ENCODE results near the gene RGS14.
"Not testable (repeated sequence)": the region's sequence is repeated elsewhere in the genome, so short reads cannot be mapped to it uniquely, and the experiment has no call there.

Gene RGS14

DNA sequence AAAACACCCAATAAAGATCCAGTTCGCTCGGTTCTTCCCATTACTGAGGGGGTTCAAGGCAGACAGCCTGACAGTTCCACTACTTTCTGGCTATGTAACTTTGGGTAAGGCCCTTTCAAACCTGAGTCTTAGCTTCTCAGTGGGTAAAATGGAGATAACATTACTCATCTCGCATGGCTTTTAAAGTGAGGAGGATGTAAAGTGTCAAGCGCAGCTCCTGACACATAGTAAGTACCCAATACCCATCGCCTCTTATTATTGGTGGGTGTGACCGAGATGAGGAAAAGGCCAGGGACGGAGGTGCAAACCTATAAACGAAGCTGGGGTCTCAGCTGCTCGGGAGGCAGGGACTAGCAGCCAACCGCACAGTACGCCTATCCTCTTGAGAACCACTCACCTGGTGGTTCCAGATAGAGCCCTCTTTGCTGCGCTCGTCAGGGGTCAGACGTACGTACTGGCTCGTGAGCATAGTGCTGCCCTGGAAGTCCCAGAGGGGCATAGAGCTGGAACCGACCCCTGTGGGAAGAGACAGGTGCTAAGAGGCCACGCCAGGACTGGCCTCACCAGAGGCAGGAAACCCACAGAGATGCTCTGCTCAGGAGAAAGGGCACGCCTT is 6.8 kb upstream of the RGS14 start:
- no peak for DNase-seq

DNA sequence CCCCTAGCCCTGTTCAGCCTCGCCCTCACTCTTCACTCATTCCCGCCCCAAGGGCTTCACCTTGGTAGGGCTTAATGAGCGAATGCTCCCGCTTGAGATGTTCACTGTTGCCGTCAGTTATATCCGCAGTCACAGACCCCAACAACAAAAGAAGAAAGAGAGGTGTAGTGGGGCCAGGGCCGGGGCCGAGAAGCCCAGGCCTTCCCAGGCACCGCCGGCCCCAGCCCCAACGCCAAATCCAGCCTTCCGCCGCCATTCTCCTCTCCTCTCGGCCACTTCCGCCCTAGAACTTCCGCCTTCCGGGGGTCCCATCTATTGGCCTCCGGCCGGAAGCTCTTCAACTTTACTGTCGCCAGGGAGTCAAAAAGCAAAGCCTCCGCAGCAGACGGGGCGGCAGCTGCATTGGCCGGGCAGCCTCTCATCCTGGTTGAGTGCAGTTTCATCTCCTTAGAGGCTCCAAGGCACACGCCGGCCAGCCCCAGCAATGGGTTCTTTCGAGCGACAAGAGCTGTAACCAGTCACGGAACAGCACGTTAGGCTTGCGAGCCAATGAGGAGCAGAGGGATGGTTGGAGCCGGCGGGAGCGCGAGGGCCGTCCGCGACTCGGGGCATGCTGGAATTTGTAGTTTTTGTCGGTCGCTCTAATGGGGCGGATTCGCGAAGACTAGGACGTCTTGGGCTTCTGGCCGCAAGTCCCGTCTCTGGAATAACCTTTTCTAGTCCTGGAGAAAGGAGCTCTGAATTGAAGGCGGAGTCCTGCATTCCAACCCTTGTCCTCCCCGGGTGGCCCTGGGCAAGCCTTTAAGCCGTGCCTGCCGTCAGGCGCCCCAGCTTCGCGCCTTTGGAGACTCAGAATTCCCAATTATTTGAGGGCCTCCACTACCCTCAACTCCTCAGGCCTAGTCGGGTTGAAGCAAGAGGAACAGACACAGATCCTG is 6.1 kb upstream of the RGS14 start, which contains the start of gene LMAN2:
TSS of gene LMAN2 (minus strand) at position 277 of the 938 bp plus-strand sequence. CDS start at position 256, 21 bp downstream.
- DNase-seq, result peak; percentile 95

DNA sequence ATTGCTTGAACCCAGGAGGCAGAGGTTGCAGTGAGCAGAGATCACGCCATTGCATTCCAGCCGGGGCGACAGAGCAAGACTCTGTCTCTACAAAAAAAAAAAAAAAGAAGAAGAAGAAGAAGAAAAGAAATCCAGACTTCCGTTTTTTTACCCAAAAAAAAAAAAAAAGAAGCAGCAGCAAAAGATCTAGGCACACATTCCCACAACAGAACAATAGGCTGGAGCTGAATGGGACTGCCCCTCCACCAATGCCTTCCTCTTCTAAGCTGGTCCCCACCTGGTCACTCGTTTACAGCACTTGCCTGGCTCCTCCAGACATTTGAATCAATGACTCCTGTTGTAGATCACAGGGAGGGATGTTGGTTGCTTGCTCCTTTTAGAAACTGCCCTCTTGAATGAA is 4.6 kb upstream of the RGS14 start:
- DNase-seq, result no peak

DNA sequence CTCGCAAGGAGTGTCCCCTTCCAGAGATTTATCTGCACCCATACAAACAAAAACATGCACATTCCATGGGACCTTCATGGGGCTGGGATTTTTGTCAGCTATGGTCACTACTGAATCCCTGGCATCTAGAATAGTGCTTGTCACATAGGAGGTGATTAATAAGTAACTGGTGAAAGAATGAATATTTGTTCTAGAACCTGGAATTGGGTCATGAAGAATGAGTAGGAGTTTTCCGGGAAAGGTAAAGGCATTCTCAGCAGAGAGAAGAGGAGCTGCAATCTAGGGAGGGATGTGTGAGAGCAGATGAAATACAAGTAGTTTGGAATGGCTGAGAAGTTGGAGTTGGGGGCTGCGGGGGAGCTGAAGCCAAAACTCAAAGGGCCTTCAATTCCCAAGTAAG is 3.5 kb upstream of the RGS14 start:
- DNase-seq, result no peak

DNA sequence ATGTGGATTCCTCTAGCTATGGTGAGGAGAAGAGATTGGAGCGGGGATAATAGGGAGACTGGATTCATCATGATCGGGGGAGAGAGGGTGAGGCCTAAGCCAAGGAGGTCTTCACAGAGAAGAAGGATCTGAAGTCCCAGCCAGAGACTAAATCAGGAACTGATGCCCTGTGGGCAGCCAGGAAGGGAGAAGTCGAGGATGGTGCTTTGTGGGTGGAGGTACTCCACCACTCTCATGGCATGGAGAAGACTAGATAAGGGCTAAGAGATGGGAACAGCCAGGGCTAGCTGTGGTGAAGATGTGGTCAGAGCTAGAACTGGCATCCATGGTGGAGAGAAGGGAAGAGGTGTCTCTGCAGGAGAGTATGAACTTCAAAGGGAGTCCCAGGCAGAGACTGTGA is 3.0 kb upstream of the RGS14 start:
- no peak for DNase-seq

DNA sequence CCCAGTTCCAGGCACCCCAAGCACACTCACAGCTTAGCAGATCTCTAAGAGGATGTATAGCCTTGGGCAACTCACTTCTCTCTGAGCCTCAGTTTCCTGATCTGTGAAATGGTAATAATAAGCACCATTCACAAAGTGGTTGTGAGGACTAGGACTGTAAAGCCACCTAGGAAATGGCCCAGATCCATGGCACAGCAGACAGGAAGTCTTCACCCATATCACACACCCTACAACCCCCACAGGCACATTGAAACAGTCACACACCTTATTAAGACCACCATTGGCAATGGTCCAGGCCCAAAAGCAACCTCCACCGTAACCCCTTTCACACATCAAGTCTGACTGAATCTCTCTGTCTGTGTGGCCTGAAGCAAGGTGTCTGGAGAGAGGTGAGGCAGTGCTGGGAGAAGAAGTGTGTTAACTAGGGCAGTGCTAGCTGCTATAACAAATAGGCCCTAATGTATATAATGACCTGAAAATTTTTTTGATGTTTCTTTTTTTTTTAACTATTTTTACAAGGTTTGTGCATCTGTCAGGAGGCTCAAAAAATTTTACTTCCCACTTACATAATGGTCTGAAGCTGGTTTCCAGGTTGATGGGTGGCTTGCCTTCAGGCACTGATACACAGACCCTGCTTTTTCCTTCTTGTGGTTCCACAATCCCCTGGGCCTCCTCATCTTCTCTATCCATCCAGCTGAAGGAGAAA is 2.4 kb upstream of the RGS14 start:
- DNase-seq, result no peak

DNA sequence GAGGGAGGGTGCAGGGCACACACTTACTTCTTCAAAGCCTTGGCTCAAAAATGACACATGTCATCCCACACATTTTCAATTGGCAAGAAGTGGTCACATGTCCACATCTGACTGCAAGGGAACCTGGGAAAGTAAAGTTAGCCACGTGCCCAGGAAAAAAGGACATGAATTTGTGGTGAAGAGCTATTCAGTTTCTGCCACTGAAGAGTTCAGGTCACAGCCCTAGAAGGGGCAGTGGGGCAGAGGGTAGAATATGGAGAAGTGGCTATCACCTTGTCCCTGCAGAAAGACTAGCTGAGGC is 1.9 kb upstream of the RGS14 start:
- DNase-seq, result no peak

DNA sequence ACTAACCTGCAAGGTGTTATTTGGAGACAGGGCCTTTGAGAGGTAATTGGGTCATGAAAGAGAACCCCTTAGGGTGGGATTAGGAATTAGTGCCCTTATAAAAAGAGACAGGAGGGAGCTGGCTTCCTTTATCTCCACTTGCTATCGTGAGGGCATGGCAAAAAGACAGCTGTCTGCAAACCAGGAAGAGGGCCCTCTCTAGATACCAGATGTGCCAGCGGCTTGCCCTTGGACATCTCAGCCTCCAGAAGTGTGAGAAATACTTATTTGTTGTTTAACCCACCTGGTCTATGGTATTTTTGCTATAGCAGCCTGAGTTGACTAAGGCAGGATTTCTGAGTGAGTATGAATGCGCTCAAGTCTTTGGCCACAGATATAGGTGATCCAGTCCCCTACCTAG is 978 bp upstream of the RGS14 start:
- DNase-seq, result no peak

DNA sequence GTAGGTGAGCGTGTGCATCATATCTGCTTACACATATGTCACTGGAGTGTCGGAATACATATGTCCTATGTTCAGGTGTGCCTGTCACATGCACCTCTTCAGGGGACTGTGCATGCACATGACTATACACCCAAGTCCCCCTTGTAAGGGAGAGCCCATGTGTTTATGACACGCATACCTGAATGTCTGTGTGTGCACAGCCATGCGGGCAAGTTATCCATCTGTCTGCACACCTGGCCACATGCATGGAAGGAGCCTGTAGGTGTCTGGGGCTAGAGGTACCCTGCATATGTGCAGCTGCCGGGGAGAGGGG is 622 bp upstream of the RGS14 start:
- DNase-seq, result no peak

DNA sequence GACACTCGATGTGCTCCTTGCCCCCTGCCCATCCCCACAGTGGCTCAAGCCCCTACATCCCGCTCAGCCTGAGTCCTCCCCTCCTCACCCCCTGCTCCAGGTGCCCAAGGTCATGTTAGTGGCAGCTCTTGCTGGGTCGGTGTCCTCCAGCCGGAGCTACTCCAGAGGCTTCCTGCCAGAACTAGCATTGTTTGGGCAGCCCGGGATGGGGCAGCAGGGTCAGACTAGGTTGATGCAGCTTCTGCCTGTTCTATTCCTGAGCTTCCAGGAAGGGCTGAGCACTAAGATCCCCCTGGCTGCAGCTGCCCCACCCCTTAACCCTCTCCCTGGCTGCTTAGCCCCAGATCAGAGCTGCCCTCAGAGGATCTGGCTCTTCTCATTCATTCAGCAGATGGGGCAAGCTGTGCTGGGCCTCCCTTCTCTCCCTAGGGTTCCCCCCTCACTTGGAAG is 671 bp downstream of the RGS14 start:
- DNase-seq, result no peak

DNA sequence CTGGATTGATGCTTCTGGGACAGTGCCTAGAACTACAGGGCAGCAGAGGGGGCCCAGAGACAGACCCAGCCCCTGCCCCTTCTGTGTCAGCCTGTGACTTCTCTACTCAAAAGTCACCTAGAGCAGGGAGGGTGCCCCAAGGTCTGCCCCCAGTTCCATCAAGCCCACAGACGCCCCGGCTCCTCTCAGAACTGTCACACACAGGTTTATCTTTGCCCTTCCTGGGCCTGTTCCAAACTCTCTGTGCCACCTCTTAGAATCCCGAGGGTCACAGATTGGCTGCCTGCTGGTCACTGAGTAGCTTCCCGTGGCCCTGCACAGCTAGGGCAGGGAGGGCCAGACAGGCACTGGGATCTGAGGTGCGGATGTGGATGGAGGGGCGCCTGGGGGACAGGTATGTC is 1.7 kb downstream of the RGS14 start:
- DNase-seq, result no peak

DNA sequence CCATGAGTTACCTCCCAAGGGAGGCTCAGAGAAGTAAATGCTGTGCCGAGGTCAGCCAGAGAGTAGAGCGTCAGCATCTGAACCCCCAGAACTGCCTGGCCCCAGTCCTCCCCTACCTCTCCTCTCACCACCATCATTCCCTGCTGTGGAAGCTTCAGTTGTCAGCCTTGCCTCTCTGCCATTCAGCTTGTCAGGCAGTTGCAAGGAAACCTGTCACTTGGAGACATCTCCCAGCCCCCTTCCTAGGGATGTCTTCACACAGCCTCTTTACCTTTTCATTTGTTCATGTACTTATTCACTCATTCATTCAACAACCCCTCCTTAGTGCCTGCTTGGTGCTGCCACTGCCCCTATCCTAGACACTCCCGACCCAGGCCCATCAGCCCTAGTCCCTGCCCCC is 2.1 kb downstream of the RGS14 start:
- no peak for DNase-seq

DNA sequence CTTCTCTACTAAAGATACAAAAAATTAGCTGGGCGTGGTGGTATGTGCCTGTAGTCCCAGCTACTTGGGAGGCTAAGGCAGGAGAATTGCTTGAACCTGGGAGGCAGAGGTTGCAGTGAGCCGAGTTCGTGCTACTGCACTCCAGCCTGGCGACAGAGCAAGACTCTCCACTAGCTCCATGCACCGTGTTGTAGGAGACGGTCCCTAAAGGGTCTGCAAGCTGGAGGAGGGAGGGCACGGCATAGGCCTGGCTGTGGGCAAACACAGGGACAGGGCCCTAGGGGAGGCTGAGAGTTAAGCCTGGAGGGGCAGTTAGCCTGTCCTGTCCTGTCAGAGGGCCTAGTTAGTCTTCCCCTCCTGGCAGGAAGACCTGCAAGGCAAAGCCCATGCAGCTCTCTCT is 3.0 kb downstream of the RGS14 start:
- not testable (repeated sequence) for DNase-seq

DNA sequence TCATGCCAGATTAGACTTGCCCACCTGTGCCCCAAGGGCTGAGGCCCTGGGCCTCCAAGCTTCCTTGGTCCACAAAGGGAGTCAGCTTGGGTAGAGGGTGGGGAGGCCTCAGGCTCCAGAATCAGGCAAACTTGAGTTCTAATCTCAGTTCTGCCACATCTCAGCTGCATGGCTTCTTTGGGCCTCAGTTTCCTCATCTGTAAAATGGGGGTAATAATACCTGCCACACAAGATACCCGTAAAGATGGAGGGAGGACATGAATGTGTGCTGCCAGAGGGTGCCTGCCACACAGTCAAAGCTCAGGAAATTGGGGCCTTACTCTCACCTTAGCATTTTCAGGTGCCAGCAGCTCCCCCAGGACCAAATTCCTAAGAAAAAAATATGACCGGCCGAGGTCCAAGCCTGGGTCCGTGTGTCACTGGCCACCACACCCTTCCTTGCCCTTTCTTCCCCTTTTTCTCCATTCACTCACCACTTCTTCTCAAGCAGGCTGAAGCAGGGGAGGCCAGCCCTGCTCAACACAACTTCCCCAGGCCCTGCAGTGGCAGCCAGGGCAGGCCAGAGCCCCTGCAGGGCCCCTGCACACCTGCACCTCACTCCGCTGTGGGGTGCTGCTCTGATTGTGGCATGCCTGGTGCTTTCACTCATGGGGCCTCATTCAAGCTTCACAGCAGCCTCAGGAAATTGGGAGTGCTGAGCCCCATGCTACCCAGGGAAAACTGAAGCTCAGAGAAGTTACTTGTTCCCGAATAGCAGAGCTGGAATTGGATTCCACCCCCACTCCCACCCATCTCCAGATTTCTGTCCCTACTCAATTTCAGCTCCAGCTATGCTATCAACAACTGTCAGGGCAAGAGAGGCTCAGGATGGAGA is 3.9 kb downstream of the RGS14 start:
- DNase-seq, result no peak

DNA sequence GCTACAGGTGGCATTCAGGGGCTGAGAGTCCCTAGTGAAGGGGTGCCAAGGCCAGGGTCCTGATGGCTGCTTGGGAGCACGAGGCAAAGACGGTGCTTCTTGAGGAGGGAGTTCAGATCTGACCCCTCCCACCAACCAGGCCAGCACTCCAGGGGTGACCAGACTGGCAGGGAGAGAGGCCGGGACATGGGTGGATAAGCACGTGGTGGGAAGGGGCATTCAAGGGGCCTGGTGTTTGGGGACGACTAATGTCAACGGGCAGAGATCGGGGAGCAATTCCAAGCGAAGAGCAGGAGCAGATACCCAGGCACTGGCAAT is 4.5 kb downstream of the RGS14 start:
- no peak for DNase-seq

DNA sequence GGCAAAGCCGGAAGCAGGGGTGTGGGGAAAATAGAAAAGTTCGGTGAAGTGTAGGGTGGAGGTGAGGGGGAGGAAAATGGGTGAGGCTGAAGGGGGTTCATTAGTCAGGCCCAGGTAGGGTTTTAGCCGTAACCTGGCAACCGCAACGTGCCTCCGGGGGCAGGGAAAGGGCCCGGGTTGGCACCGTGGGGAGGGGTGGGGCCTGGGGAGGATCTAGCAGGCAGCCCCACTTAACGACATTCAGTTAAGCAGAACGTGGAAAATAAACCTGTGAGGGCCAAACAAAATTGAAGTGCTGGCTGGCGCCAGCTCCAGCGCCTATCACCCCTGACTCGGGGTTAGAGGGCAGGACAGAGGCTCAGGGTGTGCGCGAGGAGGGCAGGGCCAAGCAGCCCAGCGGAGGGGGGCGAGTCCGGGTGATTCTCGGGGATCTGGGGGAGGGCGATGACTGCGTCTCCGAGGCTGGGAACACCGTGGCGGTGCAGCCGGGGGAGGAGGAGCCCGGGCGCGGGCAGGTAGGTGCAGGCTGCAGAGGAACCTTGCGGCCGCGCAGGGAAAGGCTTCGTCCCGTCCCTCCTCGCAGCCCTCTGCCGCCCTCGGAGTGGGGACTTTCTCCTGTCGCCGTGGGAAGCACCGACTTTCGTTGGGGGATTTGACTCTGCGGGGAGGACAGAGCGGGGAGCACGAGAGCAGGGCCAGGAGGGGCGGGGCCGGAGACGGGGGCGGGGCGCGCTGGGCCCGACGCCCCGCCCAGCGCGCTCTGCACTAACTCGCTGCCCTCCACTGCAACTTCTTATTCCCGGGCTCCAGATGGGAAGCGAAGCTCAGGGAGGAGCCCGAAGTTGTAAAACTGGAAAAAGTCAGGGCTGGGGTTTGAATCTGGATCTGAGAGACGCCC is 5.1 kb downstream of the RGS14 start:
- no peak for DNase-seq

DNA sequence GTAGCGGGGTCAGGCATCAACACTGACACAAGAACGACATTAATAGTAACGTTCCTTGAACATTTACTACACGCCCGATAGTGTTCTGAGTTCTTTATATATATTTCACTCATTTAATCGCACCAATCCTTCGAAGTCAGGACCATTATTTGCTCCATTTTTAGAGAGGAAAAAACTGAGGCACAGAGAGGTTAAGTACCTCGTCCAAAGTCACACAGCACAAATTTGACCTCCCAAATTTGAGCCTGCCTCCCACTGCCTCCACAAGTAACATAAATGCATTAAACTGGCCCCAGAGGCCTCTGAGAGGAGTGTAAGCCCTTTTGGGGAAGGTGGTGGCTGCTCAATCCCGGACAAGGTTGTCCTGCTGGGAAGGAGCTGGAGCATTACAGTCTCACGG is 5.8 kb downstream of the RGS14 start:
- DNase-seq, result no peak

DNA sequence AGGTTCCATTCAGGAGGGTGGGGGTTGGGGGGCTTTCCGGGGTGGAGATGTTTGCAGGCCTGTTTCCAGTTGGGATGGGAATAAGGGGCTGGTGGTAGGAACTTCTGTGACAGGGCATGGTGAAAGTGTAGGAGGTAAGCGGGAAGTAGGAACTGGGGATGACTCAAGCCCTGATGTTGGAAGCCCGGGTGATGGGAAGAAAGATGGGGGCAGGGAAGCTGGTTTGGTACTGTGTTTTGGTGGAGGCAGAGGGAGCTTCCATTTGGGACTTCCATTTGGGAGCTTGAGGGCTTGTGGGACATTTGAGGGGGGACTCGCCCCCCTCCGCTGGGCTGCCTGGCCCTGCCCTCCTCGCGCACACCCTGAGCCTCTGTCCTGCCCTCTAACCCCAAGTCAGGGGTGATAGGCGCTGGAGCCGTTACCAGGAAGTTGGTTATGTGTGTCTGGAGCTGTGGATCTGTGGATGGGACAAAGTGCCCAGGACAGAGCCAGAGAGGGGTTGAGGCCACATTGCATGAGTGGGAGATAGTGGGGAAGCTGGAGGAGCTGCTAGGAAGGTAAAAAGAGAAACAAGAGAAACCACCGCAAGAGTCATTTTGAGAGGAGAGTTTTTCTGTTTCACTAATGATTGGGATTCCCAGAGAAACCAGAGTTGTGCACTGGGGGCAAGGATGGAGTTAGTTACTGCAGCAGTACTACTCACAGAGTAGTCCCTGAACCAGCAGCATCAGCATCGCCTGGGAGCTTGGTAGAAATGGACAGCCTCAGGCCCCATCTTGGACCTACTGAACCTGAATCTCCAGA is 6.6 kb downstream of the RGS14 start:
- DNase-seq, result no peak

DNA sequence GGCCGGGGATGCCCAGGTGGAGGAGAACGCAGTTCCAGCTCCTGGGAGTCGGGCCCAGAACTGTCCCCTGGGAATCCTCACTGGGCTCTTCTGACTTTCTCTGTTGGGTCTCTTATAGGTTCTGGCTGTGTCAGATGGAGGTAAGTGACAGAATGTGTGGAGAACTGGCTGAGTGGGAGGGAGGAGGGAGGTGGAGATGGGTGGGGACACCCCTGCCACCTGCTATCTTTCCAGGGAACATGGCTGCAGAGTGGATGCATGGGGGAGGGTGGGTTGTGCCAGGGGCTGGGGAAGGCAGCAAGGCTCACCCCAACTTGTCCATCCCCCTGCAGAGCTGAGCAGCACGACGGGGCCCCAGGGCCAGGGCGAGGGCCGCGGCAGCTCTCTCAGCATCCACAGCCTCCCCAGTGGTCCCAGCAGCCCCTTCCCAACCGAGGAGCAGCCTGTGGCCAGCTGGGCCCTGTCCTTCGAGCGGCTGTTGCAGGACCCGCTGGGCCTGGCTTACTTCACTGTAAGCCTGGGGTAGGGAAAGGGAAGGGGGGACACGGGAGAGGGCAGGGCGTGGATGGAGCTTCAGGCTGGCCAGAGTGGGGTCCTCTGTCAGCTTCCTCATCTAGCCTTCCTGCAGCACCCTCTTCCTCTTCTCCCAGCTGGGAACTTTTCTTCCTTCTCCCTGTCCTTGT is 8.3 kb downstream of the RGS14 start:
- no peak for DNase-seq

DNA sequence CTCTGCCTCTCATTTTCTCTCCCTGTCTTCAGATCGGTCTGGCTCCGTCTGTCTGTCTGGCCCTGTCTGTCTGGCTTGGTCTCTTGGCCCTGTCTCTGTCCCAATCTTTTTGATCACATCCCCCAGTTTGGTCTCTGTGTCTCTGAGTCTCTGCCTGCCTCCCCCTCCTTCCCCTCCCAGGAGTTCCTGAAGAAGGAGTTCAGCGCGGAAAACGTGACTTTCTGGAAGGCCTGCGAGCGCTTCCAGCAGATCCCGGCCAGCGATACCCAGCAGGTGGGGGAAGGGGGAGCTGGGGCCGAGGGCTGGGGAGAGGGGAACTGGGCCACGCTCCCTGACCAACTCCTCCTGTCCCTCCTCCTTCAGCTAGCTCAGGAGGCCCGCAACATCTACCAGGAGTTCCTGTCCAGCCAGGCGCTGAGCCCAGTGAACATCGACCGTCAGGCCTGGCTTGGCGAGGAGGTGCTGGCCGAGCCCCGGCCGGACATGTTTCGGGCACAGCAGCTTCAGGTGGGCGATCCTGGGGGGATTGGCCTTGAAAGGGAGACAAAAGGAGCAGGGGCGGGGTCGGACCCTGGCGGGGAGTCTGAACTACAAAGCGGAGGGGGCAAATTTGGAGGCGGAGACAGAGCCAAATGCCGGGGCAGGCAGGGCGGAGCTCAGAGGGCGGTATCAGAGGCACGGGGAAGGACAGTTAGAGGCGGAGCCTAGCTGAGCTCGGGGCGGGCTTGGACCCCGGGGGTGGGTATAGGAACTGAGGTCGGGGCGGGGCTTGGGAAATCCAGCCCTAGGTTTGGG is 9.0 kb downstream of the RGS14 start:
- no peak for DNase-seq
